Measurements from ENCODE around the gene EBPL. TPM values are rescaled to one million over a fixed set of nuclear protein-coding genes. Genes with fewer than 3 reads are reported as not detected.
A peak's percentile ranks its signal among the peaks of the same experiment; 100 is the strongest.

EBPL gene
- total RNA-seq, 2 donors from 2014 or later = 30.7 to 72.1 TPM

- Histone ChIP-seq H3K9me3 (no peaks in the 10 kb centered on the region), H3K27me3 (no peaks in the 10 kb centered on the region), H3K4me3 (no peak overlapping the region), H3K36me3 (replicated peaks in 1 of 2; ENCODE audit: insufficient read depth in 1 of 2, low read depth in 2 of 2) (no peaks in the 10 kb centered on the region), H3K4me1 (no peaks in the 10 kb centered on the region), H3K27ac (peak overlapping the region in 1 of 4 donors; percentile 58)
- TF ChIP-seq POLR2A (IDR thresholded peaks at IDR 0.05) = peak in 1 of 3 donors; percentile 32
- no peak for TF ChIP-seq CTCF (IDR thresholded peaks at IDR 0.05)
- WGBS, 2 donors = 79 to 80% methylated on average over 4 of the region's 4 CpGs
- intact Hi-C loops (cut with DNase I) = no loop called here
- ATAC-seq (no peak), DNase-seq (peak in 1 of 4 donors; percentile 69)
Observed at GRCh38 chr13:49641801-49642291, 49.4 kb downstream of the EBPL start.

- intact Hi-C loops (cut with DNase I) = no loop called here
- H3K27ac ChIP-seq = no peak overlapping the region
- H3K4me1 ChIP-seq = no peaks in the 10 kb centered on the region
- H3K36me3 ChIP-seq (replicated peaks in 1 of 2; ENCODE audit: insufficient read depth in 1 of 2, low read depth in 2 of 2) = no peaks in the 10 kb centered on the region
- WGBS, 2 donors = 74 to 75% methylated on average over 2 of the region's 2 CpGs
- no peak for TF ChIP-seq POLR2A (IDR thresholded peaks at IDR 0.05)
- no peak for TF ChIP-seq CTCF (IDR thresholded peaks at IDR 0.05)
- H3K4me3 ChIP-seq = no peak overlapping the region
- H3K27me3 ChIP-seq = no peaks in the 10 kb centered on the region
- ATAC-seq (no peak), DNase-seq (no peak)
- no peaks in the 10 kb centered on the region for H3K9me3 ChIP-seq
Observed at GRCh38 chr13:49638744-49639072, 52.6 kb downstream of the EBPL start.

- intact Hi-C loops (cut with DNase I) = no loop called here
- whole genome bisulfite sequencing, 2 donors = 85 to 91% methylated on average over 4 of the region's 4 CpGs
- H3K27me3 ChIP-seq = no peaks in the 10 kb centered on the region
- H3K4me3 ChIP-seq = no peak overlapping the region
- TF ChIP-seq POLR2A (IDR thresholded peaks at IDR 0.05) (no peak), CTCF (IDR thresholded peaks at IDR 0.05) (no peak)
- no peaks in the 10 kb centered on the region for H3K9me3 ChIP-seq
- no peak overlapping the region for H3K27ac ChIP-seq
- ATAC-seq (no peak), DNase-seq (no peak)
- no peaks in the 10 kb centered on the region for H3K4me1 ChIP-seq
- H3K36me3 ChIP-seq (replicated peaks in 1 of 2; ENCODE audit: insufficient read depth in 1 of 2, low read depth in 2 of 2) = no peaks in the 10 kb centered on the region
Observed at GRCh38 chr13:49638030-49638743, 53.1 kb downstream of the EBPL start.

GRCh38 chr13:49636705-49637104 is 54.6 kb downstream of the EBPL start:
- Histone ChIP-seq H3K9me3 (no peaks in the 10 kb centered on the region), H3K4me1 (no peaks in the 10 kb centered on the region), H3K27ac (no peak overlapping the region), H3K36me3 (replicated peaks in 1 of 2; ENCODE audit: insufficient read depth in 1 of 2, low read depth in 2 of 2) (no peaks in the 10 kb centered on the region), H3K27me3 (no peaks in the 10 kb centered on the region), H3K4me3 (no peak overlapping the region)
- intact Hi-C loops (cut with DNase I) = no loop called here
- ATAC-seq (no peak), DNase-seq (no peak)
- 81 to 90% methylated on average over 5 of the region's 5 CpGs for WGBS, 2 donors
- TF ChIP-seq POLR2A (IDR thresholded peaks at IDR 0.05) (no peak), CTCF (IDR thresholded peaks at IDR 0.05) (no peak)
